ENCODE measurements around the gene NUMB. TPM values are rescaled to one million over a fixed set of nuclear protein-coding genes. Genes with fewer than 3 reads are reported as not detected.

NUMB gene
- total and polyA plus RNA-seq, 4 donors = 28.3 to 48.0 (median 32.2) TPM

DNA sequence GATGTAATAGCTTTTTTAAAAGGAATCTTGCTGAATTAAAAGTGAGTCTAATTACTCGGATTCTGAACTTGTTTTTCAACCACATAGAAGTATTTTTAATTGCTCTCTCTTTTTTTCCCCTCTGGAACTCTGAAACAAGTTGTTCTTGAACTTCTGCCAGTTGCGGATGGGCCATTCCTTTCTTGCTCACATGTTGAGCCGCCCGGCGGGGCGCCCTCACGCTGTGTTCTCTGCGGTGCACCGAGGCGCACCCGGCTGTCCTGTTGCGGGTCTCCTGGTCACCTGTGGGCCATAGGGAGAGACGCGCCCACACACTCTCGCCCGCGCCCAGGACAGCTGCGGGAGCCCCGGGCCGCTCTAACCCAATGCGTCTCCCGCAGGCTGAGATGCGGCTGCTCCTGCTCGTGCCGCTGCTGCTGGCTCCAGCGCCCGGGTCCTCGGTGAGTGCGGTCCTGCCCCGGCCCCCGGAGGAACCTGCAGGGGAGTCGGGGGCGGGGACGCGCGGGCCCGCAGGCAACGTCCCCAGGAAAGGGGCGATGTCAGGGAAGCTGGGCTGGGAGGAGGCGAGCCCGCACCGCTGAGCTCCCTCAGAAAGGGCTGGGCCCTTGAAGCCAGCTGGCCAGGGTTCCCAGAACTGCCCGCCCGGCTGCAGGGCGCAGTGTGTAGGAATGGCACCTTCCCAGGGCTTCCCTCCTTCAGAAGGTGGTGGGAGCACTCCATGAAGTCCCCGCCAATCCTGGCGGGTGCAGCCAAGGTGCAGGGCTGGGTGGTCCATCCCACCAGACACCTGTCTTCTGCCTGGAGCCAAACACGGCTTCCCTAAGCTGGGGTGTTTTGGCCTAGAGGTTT lies 218.7 kb downstream of the NUMB start:
- H3K27me3 ChIP-seq (ENCODE audit: control insufficient read depth, insufficient read depth, low read length) = peaks cover 80% of the 10 kb centered on the region
- peak overlapping the region; percentile 32 for H3K4me3 ChIP-seq (ENCODE audit: low read depth, low read length)
- no peak overlapping the region for H3K27ac ChIP-seq (ENCODE audit: low read depth, low read length)
- no peaks in the 10 kb centered on the region for H3K36me3 ChIP-seq (ENCODE audit: control insufficient read depth, insufficient read depth, low read length)
- peaks cover 55% of the 10 kb centered on the region for H3K4me1 ChIP-seq (ENCODE audit: control insufficient read depth, insufficient read depth, low read length)
- H3K9me3 ChIP-seq (ENCODE audit: control insufficient read depth, insufficient read depth, low read length) = no peaks in the 10 kb centered on the region
- DNase-seq (ENCODE audit: low read depth in 4 of 6, low spot score in 6 of 6) = peak in 2 of 6 donors; percentile 55 to 71
- WGBS (ENCODE audit: insufficient coverage) = 10% methylated on average over 47 of the region's 48 CpGs

DNA sequence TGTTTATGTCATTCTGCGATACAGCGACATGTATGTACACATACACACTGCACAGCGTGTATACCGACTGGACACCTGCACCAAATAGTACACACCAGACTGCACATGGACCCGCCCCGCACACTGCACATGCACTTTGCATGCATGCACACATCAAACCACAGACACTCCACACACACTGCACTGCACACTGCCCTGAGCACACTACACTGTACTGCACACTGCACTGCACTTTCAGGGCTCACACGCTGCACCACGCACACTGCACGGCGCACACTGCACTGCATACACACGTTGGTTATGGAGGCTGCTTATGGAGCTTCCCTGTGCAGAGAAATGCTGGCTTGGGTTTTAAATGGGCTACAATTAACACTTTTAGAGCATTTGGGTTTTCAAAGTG lies 219.4 kb downstream of the NUMB start:
- Histone ChIP-seq H3K27me3 (ENCODE audit: control insufficient read depth, insufficient read depth, low read length) (peaks cover 79% of the 10 kb centered on the region), H3K4me3 (ENCODE audit: low read depth, low read length) (no peak overlapping the region), H3K4me1 (ENCODE audit: control insufficient read depth, insufficient read depth, low read length) (peaks cover 55% of the 10 kb centered on the region), H3K27ac (ENCODE audit: low read depth, low read length) (no peak overlapping the region), H3K9me3 (ENCODE audit: control insufficient read depth, insufficient read depth, low read length) (no peaks in the 10 kb centered on the region), H3K36me3 (ENCODE audit: control insufficient read depth, insufficient read depth, low read length) (no peaks in the 10 kb centered on the region)
- no peak for DNase-seq (ENCODE audit: low read depth in 4 of 6, low spot score in 6 of 6)
- 77% methylated on average over 10 of the region's 11 CpGs for WGBS (ENCODE audit: insufficient coverage)

DNA sequence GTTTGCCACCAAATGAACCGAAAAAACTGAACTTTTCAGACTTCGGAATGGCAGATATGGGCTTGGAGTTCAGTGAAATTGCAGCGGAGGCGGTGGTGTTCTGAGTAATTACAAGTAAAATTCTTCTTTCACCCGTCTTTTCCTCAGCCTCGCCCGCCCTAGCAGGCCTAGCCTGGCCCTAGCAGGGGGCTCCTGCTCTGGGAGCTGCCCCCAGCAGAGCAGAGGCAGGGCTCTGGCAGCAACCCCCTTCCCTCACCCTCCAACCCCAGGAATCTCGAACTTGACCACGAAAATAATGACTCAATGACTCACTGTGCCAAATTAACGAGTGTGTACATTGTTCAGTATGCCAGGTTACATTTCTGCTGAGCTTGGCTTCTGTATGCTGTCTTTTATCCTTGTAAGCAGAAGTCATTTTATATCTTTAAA lies 219.9 kb downstream of the NUMB start:
- Histone ChIP-seq H3K4me1 (ENCODE audit: control insufficient read depth, insufficient read depth, low read length) (peaks cover 55% of the 10 kb centered on the region), H3K27ac (ENCODE audit: low read depth, low read length) (no peak overlapping the region), H3K36me3 (ENCODE audit: control insufficient read depth, insufficient read depth, low read length) (no peaks in the 10 kb centered on the region), H3K27me3 (ENCODE audit: control insufficient read depth, insufficient read depth, low read length) (peaks cover 78% of the 10 kb centered on the region), H3K4me3 (ENCODE audit: low read depth, low read length) (peak overlapping the region; percentile 31), H3K9me3 (ENCODE audit: control insufficient read depth, insufficient read depth, low read length) (no peaks in the 10 kb centered on the region)
- WGBS (ENCODE audit: insufficient coverage) = 19% methylated on average over 5 of the region's 10 CpGs
- no peak for DNase-seq (ENCODE audit: low read depth in 4 of 6, low spot score in 6 of 6)

DNA sequence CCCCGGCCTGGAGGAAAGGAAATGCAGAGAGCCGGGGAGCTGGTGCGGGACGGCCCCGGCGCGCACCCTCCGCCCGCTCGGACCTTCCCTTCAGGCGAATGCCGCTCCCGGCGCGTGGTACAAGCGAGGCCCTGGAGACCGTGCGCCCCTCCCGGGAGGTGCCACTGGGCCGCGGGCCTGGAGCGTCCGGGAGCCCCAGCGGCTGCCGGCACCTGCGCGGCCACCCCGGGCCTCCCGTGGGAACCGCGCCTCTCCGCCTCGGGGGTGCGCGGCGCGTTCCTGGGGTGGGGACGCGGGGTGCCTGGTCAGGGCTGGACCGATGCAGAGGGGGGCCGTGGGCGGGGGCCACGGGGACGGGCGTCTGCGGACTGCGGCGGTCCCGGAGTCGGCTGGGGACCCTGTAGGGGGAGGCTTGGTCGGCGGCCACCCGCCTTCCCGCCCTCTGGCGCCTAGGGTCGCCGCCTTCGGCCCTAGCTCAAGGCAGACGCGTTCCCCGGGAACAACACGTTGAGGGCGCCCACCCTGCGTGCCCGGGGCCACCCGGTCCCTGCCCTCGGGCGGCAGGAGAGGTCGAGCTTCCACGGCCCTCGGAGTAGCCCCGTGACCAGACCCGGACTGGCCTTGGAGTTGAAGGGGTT lies 220.4 kb downstream of the NUMB start:
- H3K27me3 ChIP-seq (ENCODE audit: control insufficient read depth, insufficient read depth, low read length) = peaks cover 79% of the 10 kb centered on the region
- no peak for DNase-seq (ENCODE audit: low read depth in 4 of 6, low spot score in 6 of 6)
- H3K36me3 ChIP-seq (ENCODE audit: control insufficient read depth, insufficient read depth, low read length) = no peaks in the 10 kb centered on the region
- peaks cover 55% of the 10 kb centered on the region for H3K4me1 ChIP-seq (ENCODE audit: control insufficient read depth, insufficient read depth, low read length)
- no peak overlapping the region for H3K27ac ChIP-seq (ENCODE audit: low read depth, low read length)
- peak overlapping the region; percentile 31 for H3K4me3 ChIP-seq (ENCODE audit: low read depth, low read length)
- no peaks in the 10 kb centered on the region for H3K9me3 ChIP-seq (ENCODE audit: control insufficient read depth, insufficient read depth, low read length)
- WGBS (ENCODE audit: insufficient coverage) = 1% methylated on average over 73 of the region's 73 CpGs

DNA sequence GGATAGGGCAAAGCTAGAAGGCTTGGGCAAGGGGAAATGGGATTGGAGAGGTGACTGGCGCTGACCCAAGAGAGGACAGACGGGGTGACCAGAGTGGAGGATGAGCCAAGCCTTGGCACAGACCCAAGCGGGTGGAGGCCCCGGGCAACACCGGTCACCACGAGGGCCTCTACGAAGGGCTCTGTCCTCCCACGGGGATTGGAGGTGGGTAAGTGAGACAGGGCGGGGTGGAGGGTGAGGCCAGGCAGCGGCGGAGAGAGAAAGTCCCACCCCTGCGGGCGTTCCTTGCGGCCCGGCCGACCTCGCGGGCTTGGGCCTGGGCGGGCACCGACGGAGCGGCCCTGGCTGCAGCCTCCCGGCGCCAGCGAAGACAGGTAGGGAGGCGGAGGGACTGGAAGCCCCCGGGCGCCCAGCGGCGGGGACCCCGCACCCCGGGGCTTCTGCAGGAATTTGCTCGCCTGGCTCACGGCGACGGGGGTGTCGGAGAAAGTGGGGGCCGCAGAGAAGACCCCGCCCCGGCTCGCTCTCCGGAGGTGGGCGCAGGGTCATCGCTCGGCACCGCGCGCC lies 221.0 kb downstream of the NUMB start, which contains the start of gene PAPLN:
Gene PAPLN, plus strand, starts transcription at position 288 of the 567 bp plus-strand sequence. CDS start 2,273 bp downstream, outside the sequence.
- H3K4me3 ChIP-seq (ENCODE audit: low read depth, low read length) = peak within 1 kb of the TSS; percentile 31
- H3K36me3 ChIP-seq (ENCODE audit: control insufficient read depth, insufficient read depth, low read length) = no peaks in the 10 kb centered on the region
- DNase-seq (ENCODE audit: low read depth in 4 of 6, low spot score in 6 of 6) = no peak
- H3K9me3 ChIP-seq (ENCODE audit: control insufficient read depth, insufficient read depth, low read length) = no peaks in the 10 kb centered on the region
- H3K27me3 ChIP-seq (ENCODE audit: control insufficient read depth, insufficient read depth, low read length) = peaks cover 79% of the 10 kb centered on the region
- peaks cover 54% of the 10 kb centered on the region for H3K4me1 ChIP-seq (ENCODE audit: control insufficient read depth, insufficient read depth, low read length)
- no peak within 1 kb of the TSS for H3K27ac ChIP-seq (ENCODE audit: low read depth, low read length)
- WGBS (ENCODE audit: insufficient coverage) = 4% methylated on average over 48 of the region's 48 CpGs

DNA sequence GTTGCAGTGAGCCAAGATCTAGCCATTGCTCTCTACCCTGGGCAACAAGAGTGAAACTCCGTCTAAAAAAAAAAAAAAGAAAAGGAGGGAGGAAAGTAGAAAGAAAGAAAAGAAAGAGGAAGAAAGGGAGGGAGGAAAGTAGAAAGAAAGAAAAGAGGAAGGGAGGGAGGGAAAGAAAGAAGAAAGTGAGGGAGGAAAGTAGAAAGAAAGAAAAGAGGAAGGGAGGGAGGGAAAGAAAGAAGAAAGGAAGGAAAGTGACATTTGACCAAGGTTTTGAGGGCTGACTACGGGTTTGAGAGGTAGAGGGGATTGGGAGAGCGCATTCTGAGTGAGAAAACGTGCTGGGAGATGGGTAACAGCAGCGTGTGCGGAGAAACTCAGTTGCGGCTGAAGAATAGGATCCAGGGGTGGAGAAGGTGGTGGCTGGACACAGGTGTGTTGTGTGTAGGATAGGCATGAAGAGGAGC lies 221.6 kb downstream of the NUMB start:
- no peak overlapping the region for H3K4me3 ChIP-seq (ENCODE audit: low read depth, low read length)
- H3K36me3 ChIP-seq (ENCODE audit: control insufficient read depth, insufficient read depth, low read length) = no peaks in the 10 kb centered on the region
- peaks cover 52% of the 10 kb centered on the region for H3K4me1 ChIP-seq (ENCODE audit: control insufficient read depth, insufficient read depth, low read length)
- WGBS (ENCODE audit: insufficient coverage) = 46% methylated on average over 6 of the region's 7 CpGs
- no peak for DNase-seq (ENCODE audit: low read depth in 4 of 6, low spot score in 6 of 6)
- peaks cover 79% of the 10 kb centered on the region for H3K27me3 ChIP-seq (ENCODE audit: control insufficient read depth, insufficient read depth, low read length)
- no peaks in the 10 kb centered on the region for H3K9me3 ChIP-seq (ENCODE audit: control insufficient read depth, insufficient read depth, low read length)
- H3K27ac ChIP-seq (ENCODE audit: low read depth, low read length) = no peak overlapping the region

DNA sequence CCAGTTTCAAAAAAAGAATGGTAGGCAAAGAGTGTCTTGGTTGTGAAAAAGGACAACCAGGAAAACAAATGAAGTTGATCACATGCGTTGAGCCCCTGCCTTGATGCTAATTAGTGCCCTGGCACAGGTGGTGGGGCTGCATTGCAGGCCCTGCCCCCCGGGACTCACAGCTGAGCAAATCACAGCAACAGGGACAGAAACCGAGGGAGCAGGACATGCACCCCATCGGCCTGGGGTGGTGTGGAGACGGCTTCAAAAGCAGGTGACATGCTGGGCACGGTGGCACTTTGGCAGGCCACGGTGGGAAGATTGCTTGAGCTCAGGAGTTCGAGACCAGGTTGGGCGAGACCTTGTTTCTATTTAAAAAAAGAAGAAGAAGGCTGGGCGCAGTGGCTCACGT lies 222.2 kb downstream of the NUMB start:
- Histone ChIP-seq H3K4me1 (ENCODE audit: control insufficient read depth, insufficient read depth, low read length) (peaks cover 49% of the 10 kb centered on the region), H3K4me3 (ENCODE audit: low read depth, low read length) (no peak overlapping the region), H3K27ac (ENCODE audit: low read depth, low read length) (no peak overlapping the region), H3K36me3 (ENCODE audit: control insufficient read depth, insufficient read depth, low read length) (no peaks in the 10 kb centered on the region), H3K27me3 (ENCODE audit: control insufficient read depth, insufficient read depth, low read length) (peaks cover 75% of the 10 kb centered on the region), H3K9me3 (ENCODE audit: control insufficient read depth, insufficient read depth, low read length) (no peaks in the 10 kb centered on the region)
- no peak for DNase-seq (ENCODE audit: low read depth in 4 of 6, low spot score in 6 of 6)
- WGBS (ENCODE audit: insufficient coverage) = 35% methylated on average over 9 of the region's 11 CpGs

DNA sequence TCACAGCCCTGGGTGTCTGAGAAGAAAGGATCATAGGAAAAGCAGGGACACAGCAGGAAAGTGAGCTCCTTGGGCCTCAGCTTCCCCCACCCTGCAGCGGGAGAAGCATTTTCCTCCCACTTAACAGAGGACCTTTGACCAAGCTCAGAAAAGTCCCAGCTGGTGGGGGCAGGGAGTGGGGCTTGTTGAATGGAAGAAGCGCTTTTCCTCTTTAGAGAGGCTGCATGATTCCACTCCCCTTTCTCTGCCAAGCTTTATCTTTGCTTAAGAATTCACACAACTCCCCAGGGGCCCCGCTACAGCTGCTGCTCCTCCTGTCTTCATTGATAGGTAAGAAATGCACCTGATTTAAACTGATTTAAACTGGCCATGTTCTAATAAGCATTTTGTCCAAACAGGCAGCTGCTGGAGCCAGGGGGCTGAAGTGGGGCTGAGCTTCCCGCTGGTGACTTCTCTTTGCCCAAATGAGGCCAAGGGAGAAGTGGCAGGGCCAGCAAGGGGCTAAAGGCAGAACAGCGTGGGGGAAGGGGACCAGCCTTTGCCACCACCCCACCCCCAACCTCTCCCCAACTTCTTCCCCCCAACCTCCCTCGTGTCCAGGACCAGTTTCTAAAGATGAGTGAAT lies 222.7 kb downstream of the NUMB start:
- no peak overlapping the region for H3K27ac ChIP-seq (ENCODE audit: low read depth, low read length)
- H3K4me1 ChIP-seq (ENCODE audit: control insufficient read depth, insufficient read depth, low read length) = peaks cover 49% of the 10 kb centered on the region
- H3K36me3 ChIP-seq (ENCODE audit: control insufficient read depth, insufficient read depth, low read length) = no peaks in the 10 kb centered on the region
- no peak overlapping the region for H3K4me3 ChIP-seq (ENCODE audit: low read depth, low read length)
- H3K9me3 ChIP-seq (ENCODE audit: control insufficient read depth, insufficient read depth, low read length) = no peaks in the 10 kb centered on the region
- peak in 2 of 6 donors; percentile 71 to 81 for DNase-seq (ENCODE audit: low read depth in 4 of 6, low spot score in 6 of 6)
- peaks cover 70% of the 10 kb centered on the region for H3K27me3 ChIP-seq (ENCODE audit: control insufficient read depth, insufficient read depth, low read length)
- no CpG with 5 or more reads among the region's 6 CpGs for WGBS (ENCODE audit: insufficient coverage)

DNA sequence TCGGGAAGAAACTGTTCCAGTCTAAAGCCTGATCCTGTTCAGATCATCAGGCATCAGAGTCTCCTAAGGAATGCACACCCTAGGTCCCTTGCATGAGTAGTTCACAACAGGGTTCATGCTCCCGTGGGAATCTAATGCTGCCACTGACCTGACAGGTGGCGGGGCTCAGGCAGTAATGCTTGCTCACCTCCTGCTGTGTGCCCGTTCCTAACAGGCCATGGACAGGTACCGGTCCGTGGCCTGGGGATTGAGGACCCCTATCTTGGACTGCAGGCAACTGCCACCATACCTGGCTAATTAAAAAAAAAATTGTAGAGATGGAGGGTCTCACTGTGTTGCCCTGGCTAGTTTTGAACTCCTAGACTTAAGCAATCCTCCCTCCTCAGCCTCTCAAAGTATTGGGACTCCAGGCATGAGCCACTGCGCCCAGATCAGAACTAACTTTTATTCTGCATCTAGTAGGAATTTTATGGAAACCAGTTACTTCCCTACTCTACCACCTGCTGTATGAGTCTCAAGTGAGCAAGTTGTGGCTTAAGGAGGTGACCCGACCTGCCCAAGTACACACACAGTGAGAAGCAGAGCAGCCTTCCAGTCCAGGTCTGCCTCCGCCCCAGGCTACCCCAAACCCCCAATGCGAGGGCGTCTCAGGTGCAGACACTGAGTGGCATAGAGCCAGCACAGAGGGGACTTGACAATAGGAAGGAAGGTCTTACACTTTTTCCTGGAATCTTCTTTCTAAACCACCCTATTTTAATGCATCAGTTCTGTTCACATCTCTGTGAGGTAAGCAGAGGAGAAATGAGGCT lies 223.6 kb downstream of the NUMB start:
- Histone ChIP-seq H3K36me3 (ENCODE audit: control insufficient read depth, insufficient read depth, low read length) (no peaks in the 10 kb centered on the region), H3K4me1 (ENCODE audit: control insufficient read depth, insufficient read depth, low read length) (peaks cover 46% of the 10 kb centered on the region), H3K4me3 (ENCODE audit: low read depth, low read length) (no peak overlapping the region), H3K9me3 (ENCODE audit: control insufficient read depth, insufficient read depth, low read length) (no peaks in the 10 kb centered on the region), H3K27ac (ENCODE audit: low read depth, low read length) (no peak overlapping the region), H3K27me3 (ENCODE audit: control insufficient read depth, insufficient read depth, low read length) (peaks cover 61% of the 10 kb centered on the region)
- 66% methylated on average over 3 of the region's 11 CpGs for WGBS (ENCODE audit: insufficient coverage)
- no peak for DNase-seq (ENCODE audit: low read depth in 4 of 6, low spot score in 6 of 6)
